Kidney (tissue), 14 donors: ENCODE results near the gene PPP2R2B. TPM values are rescaled to one million over a fixed set of nuclear protein-coding genes. Genes with fewer than 3 reads are reported as not detected.

Source experiments
- DNase-seq, 5 donors: peaks; one replicate each; pipeline ENCODE4 v3.0.0-alpha.2; 2013 to 2020
- FAIRE-seq: peaks from 2 replicates; lab custom pipeline; 2012; peaks lifted over from hg19 to GRCh38; lab: Jason Lieb, UNC
- H3K27ac ChIP-seq, 2 donors: one replicate each; pipeline ENCODE4 v1.7.0; 2013; ENCODE audit warnings: low read depth in 2 of 2, low read length in 2 of 2, inconsistent platforms in 1 of 2
- H3K27me3 ChIP-seq: one replicate; pipeline ENCODE4 v1.7.1; 2013; ENCODE audit warnings: low read length, inconsistent platforms; ENCODE audit not compliant: control insufficient read depth, insufficient read depth
- H3K36me3 ChIP-seq, 3 donors: one replicate each; pipeline versions ENCODE4 v1.7.0 to v1.7.1; 2013; ENCODE audit warnings: low read length in 3 of 3, control low read depth in 1 of 3, inconsistent platforms in 1 of 3; ENCODE audit not compliant: insufficient read depth in 3 of 3, control insufficient read depth in 2 of 3
- H3K4me1 ChIP-seq, 3 donors: one replicate each; pipeline versions ENCODE4 v1.7.0 to v1.7.1; 2013; ENCODE audit warnings: low read length in 3 of 3, inconsistent platforms in 1 of 3, low read depth in 1 of 3; ENCODE audit not compliant: control insufficient read depth in 2 of 3, insufficient read depth in 2 of 3
- H3K4me3 ChIP-seq, 3 donors: one replicate each; pipeline versions ENCODE4 v1.7.0 to v1.8.1; 2013; ENCODE audit warnings: low read length in 3 of 3, control low read depth in 1 of 3, inconsistent platforms in 1 of 3
- H3K9ac ChIP-seq, 3 donors: one replicate each; pipeline versions ENCODE4 v1.7.0 to v1.7.1; 2013; ENCODE audit warnings: low read length in 3 of 3, control low read depth in 1 of 3, inconsistent platforms in 1 of 3
- H3K9me3 ChIP-seq, 3 donors: one replicate each; pipeline versions ENCODE4 v1.7.0 to v1.7.1; 2013; ENCODE audit warnings: low read length in 3 of 3, control low read depth in 1 of 3, inconsistent platforms in 1 of 3; ENCODE audit not compliant: control insufficient read depth in 2 of 3, insufficient read depth in 1 of 3
- intact Hi-C: fragments of 100-400 bp; cut with DNase I; formaldehyde crosslinking; loops from one replicate; pipeline ENCODE4 v1.11.1; 2022
- polyA plus RNA-seq: library from polyadenylated mRNA; stranded (reverse); fragments of 350-450 nt; fragmentation: Illumina TruSeq; extraction: RNeasy Lipid Tissue Mini Kit (QIAGEN cat#74804); gene quantifications from one replicate; pipeline ENCODE4 v1.2.3, GENCODE V29; 2014; ENCODE audit warnings: low read depth, low replicate concordance; ENCODE audit not compliant: insufficient read depth
- total RNA-seq: library from RNA; stranded (reverse); fragmentation: NEBNext Ultra II Directional; extraction: Animal tissue kit (Norgen Biotek cat#: 25700); gene quantifications from one replicate; pipeline ENCODE4 v1.2.1, GENCODE V29; 2021
- TF ChIP-seq, protein P1 (sequence below): IDR thresholded peaks from 3 replicates; pipeline ENCODE4 v1.5.1; 2012; ENCODE audit warnings: mild to moderate bottlenecking, moderate library complexity, borderline replicate concordance; ENCODE audit not compliant: insufficient read depth; ENCODE audit errors: extremely low read depth
- donor health status: control.
- donor health status: control.
- donor health status: control.
- donor health status: control.
- donor health status: control.
- donor health status: DM: yes; HTN: yes; CAD: no.
- donor health status: Normal renal cell carcinoma (clear cell type).

The PPP2R2B gene
- total and polyA plus RNA-seq, 2 donors from 2014 or later: 4.0 to 8.2 TPM

DNA sequence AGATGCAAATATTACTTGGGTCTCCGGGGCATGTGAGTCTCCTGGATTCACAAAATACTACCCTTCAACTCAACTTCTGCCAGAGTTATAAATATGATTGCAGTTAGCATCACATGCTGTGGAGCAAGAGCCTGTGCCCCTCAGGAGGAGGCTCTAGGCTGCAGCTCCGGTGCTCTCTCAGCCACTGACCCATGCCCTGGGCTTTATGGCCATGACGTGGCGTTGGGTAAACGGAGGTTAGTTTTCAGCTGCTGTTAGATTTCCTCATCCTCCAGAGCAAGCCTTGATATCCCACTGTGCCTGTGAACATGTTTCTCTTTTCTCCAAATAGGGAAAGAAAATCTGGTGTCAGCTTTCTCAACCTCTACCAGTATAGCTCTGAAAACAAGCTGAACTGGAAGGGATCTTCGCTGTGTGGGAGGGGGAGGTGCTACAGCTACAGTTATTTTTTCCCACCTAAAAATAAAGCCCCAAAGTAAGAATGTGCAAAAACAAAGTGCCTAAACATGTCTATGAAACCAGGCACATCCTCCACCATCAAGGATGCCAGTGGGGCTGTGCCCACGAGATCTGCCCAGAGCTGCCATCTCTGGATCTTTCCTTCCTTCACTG is 238.2 kb downstream of the PPP2R2B start:
- Histone ChIP-seq H3K4me1 (peaks cover 0 to 2% (median 0%) of the 10 kb centered on the region in 3 donors), H3K36me3 (no peaks in the 10 kb centered on the region), H3K27ac (no peak overlapping the region), H3K4me3 (no peak overlapping the region), H3K9me3 (no peaks in the 10 kb centered on the region), H3K27me3 (no peaks in the 10 kb centered on the region), H3K9ac (no peak overlapping the region)
- no peak for FAIRE-seq
- TF ChIP-seq, protein P1, sequence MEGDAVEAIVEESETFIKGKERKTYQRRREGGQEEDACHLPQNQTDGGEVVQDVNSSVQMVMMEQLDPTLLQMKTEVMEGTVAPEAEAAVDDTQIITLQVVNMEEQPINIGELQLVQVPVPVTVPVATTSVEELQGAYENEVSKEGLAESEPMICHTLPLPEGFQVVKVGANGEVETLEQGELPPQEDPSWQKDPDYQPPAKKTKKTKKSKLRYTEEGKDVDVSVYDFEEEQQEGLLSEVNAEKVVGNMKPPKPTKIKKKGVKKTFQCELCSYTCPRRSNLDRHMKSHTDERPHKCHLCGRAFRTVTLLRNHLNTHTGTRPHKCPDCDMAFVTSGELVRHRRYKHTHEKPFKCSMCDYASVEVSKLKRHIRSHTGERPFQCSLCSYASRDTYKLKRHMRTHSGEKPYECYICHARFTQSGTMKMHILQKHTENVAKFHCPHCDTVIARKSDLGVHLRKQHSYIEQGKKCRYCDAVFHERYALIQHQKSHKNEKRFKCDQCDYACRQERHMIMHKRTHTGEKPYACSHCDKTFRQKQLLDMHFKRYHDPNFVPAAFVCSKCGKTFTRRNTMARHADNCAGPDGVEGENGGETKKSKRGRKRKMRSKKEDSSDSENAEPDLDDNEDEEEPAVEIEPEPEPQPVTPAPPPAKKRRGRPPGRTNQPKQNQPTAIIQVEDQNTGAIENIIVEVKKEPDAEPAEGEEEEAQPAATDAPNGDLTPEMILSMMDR: no peak
- peak in 3 of 5 donors; percentile 17 to 30 (median 26) for DNase-seq
- intact Hi-C loops: no loop called here

DNA sequence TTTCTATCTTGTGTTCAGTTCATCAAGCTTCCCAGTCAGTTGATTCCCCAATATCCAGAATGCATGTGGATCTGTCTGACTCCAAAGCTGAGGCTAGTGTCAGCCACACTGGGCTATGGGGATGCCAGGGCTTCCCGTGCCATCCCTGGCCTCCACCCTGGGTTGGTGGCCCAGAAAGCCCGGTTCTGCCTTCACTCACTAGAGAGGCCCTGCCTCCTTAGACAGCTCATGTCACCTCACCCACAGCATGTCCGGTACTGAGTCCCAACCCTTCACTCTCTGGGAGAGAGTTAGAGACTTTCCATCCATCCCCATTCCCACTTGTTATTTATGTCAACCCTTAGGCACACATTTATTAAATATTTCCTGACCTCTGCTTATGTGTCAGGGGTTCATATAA is 243.1 kb downstream of the PPP2R2B start:
- DNase-seq (no peak), FAIRE-seq (no peak)
- no peaks in the 10 kb centered on the region for H3K27me3 ChIP-seq
- TF ChIP-seq, protein P1: no peak
- intact Hi-C loops: no loop called here
- H3K27ac ChIP-seq: no peak overlapping the region
- no peak overlapping the region for H3K4me3 ChIP-seq
- H3K36me3 ChIP-seq: no peaks in the 10 kb centered on the region
- H3K4me1 ChIP-seq: no peaks in the 10 kb centered on the region
- H3K9me3 ChIP-seq: no peaks in the 10 kb centered on the region
- H3K9ac ChIP-seq: no peak overlapping the region

DNA sequence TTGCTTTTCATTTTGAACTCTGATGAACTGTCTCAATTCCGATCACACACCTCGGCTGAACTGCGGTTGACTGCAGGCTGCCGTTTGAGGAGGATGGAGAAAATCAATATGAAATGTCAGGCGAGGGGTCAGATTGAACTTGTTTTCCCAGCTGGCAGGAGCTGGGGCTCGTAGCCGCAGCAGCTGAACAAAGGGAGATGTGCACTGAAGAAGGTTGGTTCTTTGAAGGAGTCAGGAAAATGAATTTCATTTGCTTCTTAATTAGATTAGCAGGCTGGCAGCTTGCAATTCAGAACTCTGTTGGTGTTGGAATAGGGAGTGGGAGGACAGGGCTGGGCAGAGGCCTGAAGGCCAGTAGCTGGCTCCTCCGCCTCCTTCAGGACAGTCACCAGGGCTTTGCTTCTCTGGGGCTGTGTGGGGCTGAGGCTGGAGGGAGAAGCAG is 245.2 kb downstream of the PPP2R2B start:
- no peaks in the 10 kb centered on the region for H3K27me3 ChIP-seq
- H3K9ac ChIP-seq: no peak overlapping the region
- no peaks in the 10 kb centered on the region for H3K9me3 ChIP-seq
- H3K4me3 ChIP-seq: no peak overlapping the region
- no peaks in the 10 kb centered on the region for H3K4me1 ChIP-seq
- H3K27ac ChIP-seq: no peak overlapping the region
- DNase-seq: peak in 3 of 5 donors; percentile 10 to 34 (median 17)
- H3K36me3 ChIP-seq: no peaks in the 10 kb centered on the region
- intact Hi-C loops: no loop called here
- FAIRE-seq: no peak
- TF ChIP-seq, protein P1: no peak
